GM12891 (cell line): Measurements from ENCODE around the gene MDH1.

Experiments used
- PAX5 ChIP-seq: IDR thresholded peaks from 2 replicates; pipeline ENCODE4 v1.6.1; 2011; ENCODE audit warnings: low read length, moderate library complexity, mild to moderate bottlenecking; ENCODE audit not compliant: insufficient read depth, severe bottlenecking
- POLR2A ChIP-seq: IDR thresholded peaks from 2 replicates; pipeline ENCODE4 v1.6.1; 2011; ENCODE audit warnings: low read depth, low read length, control low read depth
- POLR2AphosphoS5 ChIP-seq: IDR thresholded peaks from 2 replicates; pipeline ENCODE4 v1.6.1; 2011; ENCODE audit warnings: low read depth, low read length, control low read depth
- TAF1 ChIP-seq: IDR thresholded peaks from 2 replicates; pipeline ENCODE4 v1.6.1; 2011; ENCODE audit warnings: low read depth, low read length, control low read depth

DNA sequence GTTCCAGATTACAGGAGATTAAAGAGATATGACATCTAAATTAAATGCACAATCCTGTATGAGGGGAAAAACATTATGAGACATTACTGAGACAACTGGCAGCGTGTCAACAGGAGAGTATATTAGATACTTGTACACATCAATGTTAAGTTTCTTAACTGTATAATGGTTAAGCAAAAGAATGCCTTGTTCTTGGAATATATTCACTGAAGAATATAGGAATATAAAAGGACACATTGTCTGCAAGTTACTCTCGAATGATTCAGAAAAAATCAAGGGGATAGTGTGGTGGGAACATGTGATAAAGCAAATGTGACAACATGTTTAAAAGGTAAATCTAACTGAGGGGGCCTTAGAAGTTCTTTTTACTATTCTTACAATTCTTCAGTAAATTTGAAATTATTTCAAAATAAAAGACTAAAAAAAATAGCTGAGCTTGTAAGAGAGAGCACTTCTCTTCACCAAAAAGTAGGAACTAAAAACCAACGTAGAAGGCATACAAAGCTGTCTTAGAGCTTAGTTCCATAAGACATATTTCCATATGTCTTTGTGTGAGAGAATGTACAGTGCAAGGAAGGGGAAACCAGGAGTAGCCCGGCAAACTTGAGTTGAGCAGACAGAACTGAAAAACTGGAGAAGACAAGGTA lies 8.0 kb upstream of the MDH1 start:
- TF ChIP-seq POLR2AphosphoS5 (no peak), TAF1 (no peak), POLR2A (no peak), PAX5 (no peak)
